Immature natural killer cell (primary cell): ENCODE data around the gene YDJC. TPM values are rescaled to one million over a fixed set of nuclear protein-coding genes. Genes with fewer than 3 reads are reported as not detected.
"Not testable (repeated sequence)": the region's sequence is repeated elsewhere in the genome, so short reads cannot be mapped to it uniquely, and the experiment has no call there.

ENCODE experiments used
- DNase-seq, 3 donors: peaks; one replicate each; pipeline ENCODE4 v3.0.0; 2022; ENCODE audit warnings: mixed read lengths in 1 of 3
- H3K27ac Mint-ChIP-seq, 6 donors: one replicate each; pipeline ENCODE4 v1.8.0; 2020; ENCODE audit warnings: mixed read lengths in 6 of 6, mild to moderate bottlenecking in 5 of 6, inconsistent platforms in 4 of 6, moderate library complexity in 3 of 6
- H3K27me3 Mint-ChIP-seq, 3 donors: one replicate each; pipeline ENCODE4 v1.8.0; 2020 to 2021; ENCODE audit warnings: low read depth in 3 of 3, mild to moderate bottlenecking in 3 of 3, mixed read lengths in 3 of 3, moderate library complexity in 3 of 3, inconsistent platforms in 1 of 3
- H3K36me3 Mint-ChIP-seq, 3 donors: one replicate each; pipeline ENCODE4 v1.8.0; 2020; ENCODE audit warnings: mixed read lengths in 3 of 3, inconsistent platforms in 2 of 3, mild to moderate bottlenecking in 2 of 3
- H3K4me1 Mint-ChIP-seq, 2 donors: one replicate each; pipeline ENCODE4 v1.8.0; 2020; ENCODE audit warnings: inconsistent platforms in 2 of 2, mild to moderate bottlenecking in 2 of 2, mixed read lengths in 2 of 2, moderate library complexity in 1 of 2
- H3K4me3 Mint-ChIP-seq, 5 donors: one replicate each; pipeline ENCODE4 v1.8.0; 2020; ENCODE audit warnings: mild to moderate bottlenecking in 5 of 5, mixed read lengths in 5 of 5, inconsistent platforms in 3 of 5, moderate library complexity in 3 of 5
- H3K9me3 Mint-ChIP-seq, 6 donors: one replicate each; pipeline ENCODE4 v1.8.0; 2020; ENCODE audit warnings: mild to moderate bottlenecking in 6 of 6, mixed read lengths in 6 of 6, inconsistent platforms in 4 of 6, moderate library complexity in 3 of 6
- polyA plus RNA-seq, 3 donors: library from polyadenylated mRNA; unstranded; fragments of 300-500 nt; fragmentation: Illumina TruSeq; gene quantifications; one replicate each; pipeline ENCODE4 v1.2.3, GENCODE V29; 2021

The YDJC gene
- polyA plus RNA-seq, 3 donors from 2014 or later, result 46.7 to 61.7 (median 47.7) TPM

DNA sequence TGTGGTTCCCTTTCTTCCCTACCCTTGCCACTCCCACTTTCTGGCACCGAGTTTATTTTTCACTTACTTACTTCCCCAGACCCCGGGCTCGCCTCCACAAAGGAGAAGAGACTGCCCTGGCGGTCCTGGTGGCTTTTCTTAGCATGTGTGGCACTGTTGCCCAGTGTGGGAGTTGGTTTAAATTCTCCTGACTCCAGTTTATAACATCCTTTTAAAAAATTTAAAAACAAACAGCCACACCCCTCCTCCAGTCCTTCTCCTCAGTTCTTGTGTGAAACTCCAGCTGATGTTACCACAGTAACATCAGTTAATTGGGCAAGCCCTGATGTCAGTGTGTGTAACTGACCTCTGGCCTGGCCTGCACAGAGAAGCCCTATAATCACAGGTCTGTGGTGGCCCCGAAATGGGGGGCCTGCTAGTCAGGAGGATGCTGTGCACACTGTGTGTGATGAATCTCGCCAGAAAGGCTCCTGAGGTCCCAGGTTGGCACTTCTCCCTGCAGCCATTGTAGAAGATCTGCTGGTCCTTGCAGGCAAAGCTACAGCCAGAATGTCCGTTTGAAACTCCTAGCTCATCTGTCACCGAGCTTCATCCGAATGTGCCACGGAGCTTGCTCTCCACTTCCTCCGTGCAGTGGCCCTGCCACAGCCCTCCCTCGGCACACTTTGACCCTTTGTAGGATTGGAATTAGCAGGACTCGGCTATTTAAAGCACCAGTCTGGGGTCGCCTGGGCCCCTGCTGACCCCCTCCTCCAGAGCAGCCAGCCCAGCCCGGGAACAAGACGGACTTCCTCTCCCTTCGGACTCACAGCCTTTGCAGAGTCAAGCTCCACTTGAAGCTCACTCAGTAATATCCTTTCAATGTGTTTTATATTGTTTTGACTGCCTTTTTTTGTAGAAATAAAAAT lies 7.6 kb downstream of the YDJC start:
- Mint-ChIP-seq H3K27ac (peak overlapping the region in 4 of 6 donors; percentile 23 to 73 (median 30)), H3K27me3 (peaks cover 2 to 13% (median 6%) of the 10 kb centered on the region in 3 donors), H3K4me1 (peaks cover 33 to 46% of the 10 kb centered on the region in 2 donors), H3K4me3 (no peak overlapping the region), H3K9me3 (no peaks in the 10 kb centered on the region), H3K36me3 (no peaks in the 10 kb centered on the region)
- DNase-seq, result no peak

DNA sequence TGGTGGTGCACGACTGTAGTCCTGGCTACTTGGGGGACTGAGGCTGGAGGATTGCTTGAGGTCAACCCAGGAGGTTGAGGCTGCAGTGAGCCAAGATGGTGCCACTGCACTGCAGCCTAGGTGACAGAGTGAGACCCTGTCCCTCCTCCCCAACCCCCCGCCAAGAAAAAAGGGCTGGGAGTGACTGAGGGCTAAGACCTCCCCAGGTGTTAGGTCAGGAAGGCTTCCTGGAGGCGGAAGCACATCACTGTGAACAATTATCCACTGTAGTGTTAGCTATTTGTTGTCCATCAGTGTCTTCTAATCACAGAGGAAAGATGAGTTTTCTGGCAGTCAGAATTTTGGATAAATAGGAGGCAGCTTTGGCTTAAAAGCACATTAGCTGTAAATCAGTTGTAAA lies 8.8 kb downstream of the YDJC start:
- H3K27ac Mint-ChIP-seq, result peak overlapping the region in 1 of 6 donors; percentile 66

DNA sequence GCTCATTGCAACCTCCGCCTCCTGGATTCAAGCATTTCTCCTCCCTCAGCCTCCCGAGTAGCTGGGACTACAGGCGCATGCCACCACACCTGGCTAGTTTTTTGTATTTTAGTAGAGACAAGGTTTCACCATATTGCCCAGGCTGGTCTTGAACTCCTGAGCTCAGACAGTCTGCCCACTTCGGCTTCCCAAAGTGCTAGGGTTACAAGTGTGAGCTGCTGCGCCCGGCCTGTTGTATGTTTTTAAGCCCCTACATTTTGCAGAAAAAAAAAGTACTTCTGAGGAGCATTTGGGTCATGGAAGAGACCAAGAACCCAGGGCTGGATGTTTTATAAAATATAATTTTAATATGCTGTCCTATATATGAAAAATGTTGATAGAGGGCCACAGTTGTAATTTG lies 12.5 kb downstream of the YDJC start:
- not testable (repeated sequence) for DNase-seq, H3K9me3 Mint-ChIP-seq, H3K4me3 Mint-ChIP-seq, H3K36me3 Mint-ChIP-seq
- H3K27ac Mint-ChIP-seq, result peak overlapping the region in 2 of 6 donors; percentile 28 to 40
- peaks cover 23 to 38% of the 10 kb centered on the region in 2 donors for H3K4me1 Mint-ChIP-seq
- peaks cover 0 to 15% (median 8%) of the 10 kb centered on the region in 3 donors for H3K27me3 Mint-ChIP-seq

More for the DNA sequence above, 8.8 kb downstream of the YDJC start:
- Mint-ChIP-seq H3K36me3 (no peaks in the 10 kb centered on the region), H3K4me3 (no peak overlapping the region), H3K4me1 (peaks cover 27 to 40% of the 10 kb centered on the region in 2 donors), H3K9me3 (no peaks in the 10 kb centered on the region), H3K27me3 (peaks cover 2 to 12% (median 8%) of the 10 kb centered on the region in 3 donors)
- DNase-seq, result no peak

DNA sequence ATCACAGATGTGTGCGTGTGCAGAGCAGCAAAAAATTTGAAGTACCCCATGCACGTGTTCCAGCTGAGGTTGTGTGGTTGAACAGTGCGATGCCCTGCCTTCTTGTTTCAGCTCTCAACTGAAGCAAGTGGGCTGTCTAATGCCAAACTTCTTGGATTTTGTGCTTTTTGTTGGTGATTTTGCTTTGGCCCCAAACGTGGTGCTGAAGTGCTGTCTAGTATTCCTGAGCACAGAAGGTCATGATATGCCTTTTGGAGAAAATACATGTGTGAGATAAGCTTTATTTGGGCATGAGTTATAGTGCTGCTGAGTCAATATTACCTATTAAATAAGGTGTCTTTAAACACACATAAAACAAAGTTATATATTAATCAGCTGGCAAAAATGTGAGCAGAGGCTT lies 14.1 kb downstream of the YDJC start:
- Mint-ChIP-seq H3K9me3 (no peaks in the 10 kb centered on the region), H3K27ac (peak overlapping the region in 2 of 6 donors; percentile 58 to 71)

DNA sequence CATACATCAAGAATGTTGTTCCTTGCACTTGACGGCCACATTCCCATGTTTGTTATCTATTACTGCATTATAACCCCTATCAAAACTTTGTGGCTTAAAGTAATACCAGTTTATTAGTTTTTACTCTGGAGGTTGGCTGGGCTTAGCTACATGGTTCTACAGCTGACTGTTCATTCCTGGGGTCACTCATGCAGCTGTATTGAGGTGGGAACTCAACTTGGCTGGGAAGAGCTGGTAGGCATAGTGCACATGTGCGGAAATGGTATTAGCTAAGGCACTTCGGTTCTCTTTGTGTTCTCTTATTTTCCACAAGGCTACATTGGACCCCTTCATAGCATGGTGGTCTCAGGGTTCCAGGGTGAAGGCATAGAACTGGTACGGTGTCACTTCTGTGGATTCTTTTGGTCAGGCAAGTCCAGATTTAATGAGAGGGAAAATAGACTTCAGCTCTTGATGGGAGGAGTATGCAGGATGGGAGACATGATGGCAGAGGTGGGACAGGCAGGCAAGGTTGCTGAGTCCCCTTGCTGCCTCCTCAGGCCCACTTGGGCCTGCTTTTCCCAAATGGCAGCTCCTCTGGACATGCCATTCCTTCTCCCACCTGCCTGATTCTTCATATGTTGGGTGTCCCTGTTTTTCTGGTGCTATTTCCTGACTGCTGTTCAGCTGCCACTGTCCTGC lies 16.1 kb downstream of the YDJC start:
- Mint-ChIP-seq H3K4me1 (peaks cover 18 to 51% of the 10 kb centered on the region in 2 donors), H3K27ac (peak overlapping the region in 1 of 6 donors; percentile 13), H3K9me3 (no peaks in the 10 kb centered on the region), H3K36me3 (peaks cover 0 to 13% (median 0%) of the 10 kb centered on the region in 3 donors), H3K27me3 (peaks cover 0 to 13% (median 4%) of the 10 kb centered on the region in 3 donors), H3K4me3 (no peak overlapping the region)
- no peak for DNase-seq

More for the DNA sequence above, 14.1 kb downstream of the YDJC start:
- no peak for DNase-seq
- H3K4me1 Mint-ChIP-seq, result peaks cover 27 to 43% of the 10 kb centered on the region in 2 donors
- H3K27me3 Mint-ChIP-seq, result peaks cover 0 to 14% (median 8%) of the 10 kb centered on the region in 3 donors
- no peak overlapping the region for H3K4me3 Mint-ChIP-seq
- peaks cover 0 to 13% (median 0%) of the 10 kb centered on the region in 3 donors for H3K36me3 Mint-ChIP-seq

DNA sequence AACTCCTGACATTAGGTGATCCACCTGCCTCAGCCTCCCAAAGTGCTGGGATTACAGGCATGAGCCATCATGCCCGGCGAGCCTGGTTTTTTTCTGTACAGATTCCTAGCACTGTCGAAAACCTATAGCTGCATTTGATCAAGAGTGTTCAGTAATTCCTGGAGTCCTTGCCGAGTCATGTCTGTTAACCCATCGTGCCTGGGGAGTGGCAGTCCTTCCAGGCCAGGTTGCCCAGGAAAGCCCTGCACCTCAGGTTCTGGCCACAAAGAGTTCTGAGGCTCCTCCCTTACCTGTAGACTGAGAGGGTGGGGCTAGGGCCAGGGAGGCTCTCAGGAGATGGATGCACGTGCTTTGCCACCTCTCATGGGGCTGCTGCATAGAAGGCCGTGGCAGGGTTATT lies 17.0 kb downstream of the YDJC start:
- no peak for DNase-seq

DNA sequence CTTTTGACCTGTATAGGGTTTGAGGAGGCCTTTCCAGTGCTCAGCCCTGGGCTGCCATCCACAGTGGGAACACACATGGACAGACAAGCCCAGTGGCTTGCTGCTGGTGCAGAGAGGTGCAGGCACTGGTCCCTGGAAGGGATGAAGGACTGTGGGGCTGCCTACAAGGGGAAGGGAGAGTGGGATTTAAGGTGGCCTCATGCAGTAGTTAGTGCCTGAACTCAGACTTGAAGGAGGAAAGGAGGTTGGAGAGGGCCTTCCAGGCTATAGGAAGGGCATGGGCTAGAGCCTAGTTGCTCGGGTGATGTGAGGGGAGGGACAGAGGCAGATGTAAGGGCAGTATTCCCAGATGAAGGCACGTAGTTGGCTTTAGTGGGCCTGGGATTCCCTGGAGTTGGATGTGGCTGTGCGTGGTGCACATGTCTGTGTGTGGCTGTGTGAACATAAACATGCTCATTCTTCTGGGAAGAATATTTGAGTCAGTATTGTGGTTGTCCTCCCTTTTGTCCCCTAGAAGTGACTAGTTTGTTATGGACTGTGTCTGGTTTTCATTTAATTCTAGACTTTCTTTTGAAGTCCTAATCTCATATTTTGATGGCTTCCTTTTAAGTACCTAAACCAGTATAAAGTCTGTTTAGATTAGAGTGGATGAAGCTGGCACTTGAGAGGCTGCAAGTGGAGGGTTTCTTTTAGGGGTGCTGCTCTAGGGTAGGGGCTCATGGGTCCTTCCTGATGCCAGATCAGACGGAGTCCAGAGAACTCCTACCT lies 18.4 kb downstream of the YDJC start:
- H3K4me3 Mint-ChIP-seq, result no peak overlapping the region
- DNase-seq, result no peak
- peaks cover 29 to 64% of the 10 kb centered on the region in 2 donors for H3K4me1 Mint-ChIP-seq
- peak overlapping the region in 5 of 6 donors; percentile 2 to 67 (median 59) for H3K27ac Mint-ChIP-seq
- no peaks in the 10 kb centered on the region for H3K9me3 Mint-ChIP-seq
- H3K36me3 Mint-ChIP-seq, result peaks cover 0 to 13% (median 0%) of the 10 kb centered on the region in 3 donors
- H3K27me3 Mint-ChIP-seq, result peaks cover 0 to 9% (median 0%) of the 10 kb centered on the region in 3 donors

More for the DNA sequence above, 17.0 kb downstream of the YDJC start:
- peaks cover 0 to 8% (median 3%) of the 10 kb centered on the region in 3 donors for H3K27me3 Mint-ChIP-seq
- H3K9me3 Mint-ChIP-seq, result no peaks in the 10 kb centered on the region
- H3K36me3 Mint-ChIP-seq, result peaks cover 0 to 13% (median 0%) of the 10 kb centered on the region in 3 donors
- H3K27ac Mint-ChIP-seq, result no peak overlapping the region
- H3K4me1 Mint-ChIP-seq, result peaks cover 19 to 55% of the 10 kb centered on the region in 2 donors
- no peak overlapping the region for H3K4me3 Mint-ChIP-seq

DNA sequence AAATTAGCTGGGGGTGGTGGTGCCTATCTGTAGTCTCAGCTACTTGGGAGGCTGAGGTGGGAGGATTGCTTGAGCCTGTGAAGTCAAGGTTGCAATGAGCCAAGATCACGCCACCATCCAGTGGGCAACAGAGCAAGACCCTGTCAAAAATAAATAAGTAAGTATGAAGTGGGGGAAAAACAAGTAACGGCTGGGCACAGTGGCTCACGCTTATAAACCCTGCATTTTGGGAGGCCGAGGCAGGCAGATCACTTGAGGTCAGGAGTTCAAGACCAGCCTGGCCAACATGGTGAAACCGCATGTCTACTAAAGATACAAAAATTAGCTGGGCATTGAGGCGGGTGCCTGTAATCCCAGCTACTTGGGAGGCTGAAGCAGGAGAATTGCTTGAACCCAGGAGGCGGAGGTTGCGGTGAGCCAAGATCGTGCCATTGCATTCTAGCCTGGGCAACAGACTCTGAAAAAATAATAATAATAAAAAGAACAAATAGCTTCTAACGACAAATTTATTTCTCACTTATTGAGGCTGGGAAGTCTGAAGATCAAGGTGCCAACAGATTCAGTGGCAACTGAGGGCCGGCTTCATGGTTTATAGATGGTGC lies 20.2 kb downstream of the YDJC start:
- Mint-ChIP-seq H3K4me1 (peaks cover 32 to 68% of the 10 kb centered on the region in 2 donors), H3K36me3 (peaks cover 0 to 13% (median 0%) of the 10 kb centered on the region in 3 donors), H3K27ac (peak overlapping the region in 1 of 6 donors; percentile 36)
- DNase-seq, H3K27me3 Mint-ChIP-seq, H3K4me3 Mint-ChIP-seq, H3K9me3 Mint-ChIP-seq: not testable (repeated sequence)

DNA sequence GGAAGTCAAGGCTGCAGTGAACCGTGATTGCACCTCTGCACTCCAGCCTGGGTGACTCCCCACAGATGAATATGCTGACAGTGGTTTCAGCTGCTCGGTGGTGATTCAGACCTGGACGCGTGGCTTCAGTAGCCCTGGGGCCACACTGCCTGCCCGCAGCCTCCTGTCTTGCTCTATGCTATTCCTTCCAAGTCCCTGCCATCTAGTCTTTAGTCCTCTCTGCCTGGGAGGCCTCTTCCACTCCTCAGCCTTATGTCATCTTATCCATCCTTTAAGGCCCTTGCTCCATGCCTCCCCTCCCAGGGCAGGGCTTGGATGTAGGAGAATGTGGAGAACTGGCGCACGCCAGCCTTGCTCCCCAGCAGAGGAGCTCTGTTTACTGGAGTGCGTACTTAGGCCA lies 23.0 kb downstream of the YDJC start:
- H3K4me1 Mint-ChIP-seq, result peaks cover 45 to 68% of the 10 kb centered on the region in 2 donors
- no peaks in the 10 kb centered on the region for H3K9me3 Mint-ChIP-seq
- DNase-seq, result no peak
- peak overlapping the region in 1 of 5 donors; percentile 40 for H3K4me3 Mint-ChIP-seq
- H3K27me3 Mint-ChIP-seq, result peaks cover 0 to 4% (median 3%) of the 10 kb centered on the region in 3 donors
- peaks cover 0 to 6% (median 0%) of the 10 kb centered on the region in 3 donors for H3K36me3 Mint-ChIP-seq
- peak overlapping the region in 3 of 6 donors; percentile 38 to 45 (median 39) for H3K27ac Mint-ChIP-seq

DNA sequence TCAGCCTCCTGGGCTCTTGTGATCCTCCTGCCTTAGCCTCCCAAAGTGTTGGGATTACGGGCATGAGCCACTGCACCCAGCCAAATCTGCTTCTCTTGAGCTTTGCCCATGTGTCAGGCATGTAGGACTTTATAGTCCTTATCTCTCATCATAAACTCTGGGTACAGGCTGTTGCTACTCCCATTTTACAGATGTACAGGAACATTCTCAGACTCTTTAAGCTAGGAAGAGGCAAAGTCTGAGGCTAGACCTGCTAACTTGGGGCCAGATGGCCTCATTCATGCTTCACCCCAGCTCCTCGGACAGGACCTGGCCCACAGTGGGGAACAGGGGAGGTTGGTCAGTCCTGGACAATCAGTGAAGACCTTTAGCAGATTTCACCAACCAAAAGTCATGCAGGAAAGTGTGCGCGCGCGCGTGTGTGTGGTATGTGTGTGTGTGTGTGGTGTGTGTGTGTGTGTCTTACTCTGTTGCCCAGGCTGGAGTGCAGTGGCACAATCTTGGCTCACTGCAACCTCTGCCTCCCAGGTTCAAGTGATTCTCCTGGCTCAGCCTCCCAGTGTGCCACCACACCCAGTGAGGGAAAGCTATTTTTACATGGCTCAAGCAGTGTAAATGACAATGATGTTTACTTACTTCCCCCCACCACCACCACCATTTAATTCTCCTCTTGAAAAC lies 23.8 kb downstream of the YDJC start:
- DNase-seq, result no peak
- Mint-ChIP-seq H3K4me3 (no peak overlapping the region), H3K9me3 (no peaks in the 10 kb centered on the region), H3K27me3 (peaks cover 0 to 4% (median 3%) of the 10 kb centered on the region in 3 donors), H3K4me1 (peaks cover 39 to 61% of the 10 kb centered on the region in 2 donors), H3K27ac (peak overlapping the region in 3 of 6 donors; percentile 43 to 57 (median 57)), H3K36me3 (no peaks in the 10 kb centered on the region)

DNA sequence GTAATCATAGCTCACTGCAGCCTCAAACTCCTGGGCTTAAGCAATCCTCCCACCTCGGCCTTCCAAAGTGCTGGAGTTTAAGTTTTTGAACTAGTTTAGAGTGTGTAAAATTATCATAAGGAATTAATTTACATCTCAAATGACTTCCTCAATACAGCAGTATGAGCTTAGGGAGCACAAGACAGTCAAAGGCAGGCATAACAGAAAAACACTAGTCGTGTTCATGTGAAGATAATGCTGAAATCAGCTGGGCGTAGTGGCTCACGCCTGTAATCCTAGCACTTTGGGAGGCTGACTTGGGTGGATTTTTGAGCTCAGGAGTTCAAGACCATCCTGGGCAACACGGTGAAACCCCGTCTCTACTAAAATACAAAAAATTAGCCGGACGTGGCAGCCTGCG lies 25.8 kb downstream of the YDJC start:
- Mint-ChIP-seq H3K9me3 (no peaks in the 10 kb centered on the region), H3K36me3 (no peaks in the 10 kb centered on the region), H3K27ac (no peak overlapping the region), H3K4me3 (no peak overlapping the region), H3K4me1 (peaks cover 58 to 65% of the 10 kb centered on the region in 2 donors), H3K27me3 (peaks cover 0 to 4% (median 3%) of the 10 kb centered on the region in 3 donors)
- no peak for DNase-seq

DNA sequence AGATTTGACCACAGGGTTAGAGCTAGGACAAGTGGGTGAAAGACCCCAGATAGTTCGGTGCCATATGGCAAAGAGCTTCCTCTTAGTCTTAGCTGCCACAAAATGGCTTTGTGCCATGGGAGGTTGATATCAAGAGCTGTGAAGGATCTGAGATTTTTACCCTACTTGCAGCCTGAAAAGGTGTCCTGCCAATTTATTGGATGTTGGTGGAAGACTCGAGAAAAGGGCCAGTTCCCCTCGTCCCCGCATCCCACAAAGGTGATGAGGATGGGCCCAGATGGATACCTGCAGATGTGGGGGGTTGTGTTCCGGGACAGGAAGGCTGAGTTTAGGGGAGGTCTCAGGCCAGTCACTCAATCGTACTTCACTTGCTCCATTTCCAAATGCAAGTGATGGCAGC lies 27.2 kb downstream of the YDJC start:
- Mint-ChIP-seq H3K4me3 (peak overlapping the region in 2 of 5 donors; percentile 5 to 16), H3K36me3 (no peaks in the 10 kb centered on the region), H3K4me1 (peaks cover 61 to 69% of the 10 kb centered on the region in 2 donors), H3K27ac (peak overlapping the region in 4 of 6 donors; percentile 6 to 67 (median 46)), H3K27me3 (peaks cover 0 to 4% (median 3%) of the 10 kb centered on the region in 3 donors), H3K9me3 (no peaks in the 10 kb centered on the region)
- DNase-seq, result no peak
